Activated T-helper 1 cell treated with anti-CD3 and anti-CD28 coated beads, Interleukin-12 subunit alpha, Interleukin-12 subunit beta, Interleukin-2, Interleukin-4 antibody, amounts not matched to agents 30 ng/mL and 10 ng/mL and 1 ng/mL, durations not matched to agents 14 hours and 24 hours and 36 hours (primary cell): ENCODE data around the gene REEP3. TPM values are rescaled to one million over a fixed set of nuclear protein-coding genes. Genes with fewer than 3 reads are reported as not detected.
A peak's percentile ranks its signal among the peaks of the same experiment; 100 is the strongest.
"Not testable (repeated sequence)": the region's sequence is repeated elsewhere in the genome, so short reads cannot be mapped to it uniquely, and the experiment has no call there.

Experiments used
- DNase-seq: peaks from one replicate; pipeline ENCODE4 v3.0.0; 2021; ENCODE audit warnings: low spot score
- H3K27ac Mint-ChIP-seq: one replicate; pipeline ENCODE4 v1.8.0; 2021; ENCODE audit warnings: mild to moderate bottlenecking, mixed read lengths
- H3K27me3 Mint-ChIP-seq: one replicate; pipeline ENCODE4 v1.8.0; 2022; ENCODE audit warnings: mild to moderate bottlenecking, moderate library complexity, mixed read lengths; ENCODE audit not compliant: insufficient read depth
- H3K36me3 Mint-ChIP-seq: one replicate; pipeline ENCODE4 v1.8.0; 2021; ENCODE audit warnings: low read depth, mixed read lengths
- H3K4me1 Mint-ChIP-seq: one replicate; pipeline ENCODE4 v1.8.0; 2021; ENCODE audit warnings: low read depth, mixed read lengths
- H3K4me3 Mint-ChIP-seq: one replicate; pipeline ENCODE4 v1.8.0; 2021; ENCODE audit warnings: mild to moderate bottlenecking, moderate library complexity, mixed read lengths
- H3K9me3 Mint-ChIP-seq: one replicate; pipeline ENCODE4 v1.8.0; 2021; ENCODE audit warnings: mixed read lengths
- intact Hi-C: fragments of 100-400 bp; cut with micrococcal nuclease; formaldehyde crosslinking; loops from one replicate; pipeline ENCODE4 v1.15.1; 2024
- total RNA-seq: library from RNA; stranded (reverse); gene quantifications from 2 replicates; pipeline ENCODE4 v1.2.3, GENCODE V29; 2022

The REEP3 gene
- total RNA-seq, 1 donor from 2014 or later, result 28.2 TPM

DNA sequence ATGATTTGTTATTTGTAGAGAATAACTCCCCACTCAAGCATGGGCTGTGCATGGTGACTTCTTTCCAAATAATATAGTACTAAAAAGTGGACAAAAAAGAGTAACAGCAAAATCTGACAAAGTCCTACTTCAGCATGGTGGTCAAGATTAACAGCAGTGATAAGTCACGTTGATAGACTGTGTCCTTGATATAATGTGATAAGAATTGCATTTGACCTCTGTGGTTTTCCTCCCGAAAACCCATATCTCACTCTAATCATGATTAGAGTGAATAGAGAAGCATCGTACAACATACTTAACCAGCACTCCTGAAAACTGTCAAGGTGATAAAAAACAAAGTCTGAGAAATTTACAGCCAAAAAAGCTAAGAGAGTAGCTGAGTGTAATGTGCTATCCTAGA lies 42.4 kb downstream of the REEP3 start:
- H3K9me3 Mint-ChIP-seq, result no peaks in the 10 kb centered on the region
- no peak overlapping the region for H3K4me3 Mint-ChIP-seq
- DNase-seq, result no peak
- peaks cover 5% of the 10 kb centered on the region for H3K36me3 Mint-ChIP-seq
- H3K4me1 Mint-ChIP-seq, result peaks cover 6% of the 10 kb centered on the region
- H3K27ac Mint-ChIP-seq, result no peak overlapping the region
- H3K27me3 Mint-ChIP-seq, result no peaks in the 10 kb centered on the region
- intact Hi-C loops, result no loop called here

DNA sequence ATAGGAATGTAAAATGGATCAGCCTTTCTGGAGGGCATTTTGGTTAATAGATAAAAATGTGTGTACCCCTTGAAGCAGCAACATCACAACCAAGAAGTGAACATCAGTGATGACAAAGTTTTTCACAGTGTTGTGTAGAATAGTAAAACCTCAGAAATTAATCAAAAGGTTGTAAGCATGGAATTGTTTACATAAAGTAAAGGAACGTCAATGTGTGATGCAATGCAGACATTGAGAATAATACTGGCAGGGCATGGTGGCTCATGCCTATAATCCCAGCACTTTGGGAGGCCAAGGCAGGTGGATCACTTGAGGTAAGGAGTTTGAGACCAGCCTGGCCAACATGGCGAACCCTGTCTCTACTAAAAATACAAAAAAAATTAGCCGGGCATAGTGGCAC lies 43.5 kb downstream of the REEP3 start:
- intact Hi-C loops, H3K4me3 Mint-ChIP-seq, H3K9me3 Mint-ChIP-seq, DNase-seq, H3K4me1 Mint-ChIP-seq, H3K36me3 Mint-ChIP-seq, H3K27me3 Mint-ChIP-seq, H3K27ac Mint-ChIP-seq: not testable (repeated sequence)

DNA sequence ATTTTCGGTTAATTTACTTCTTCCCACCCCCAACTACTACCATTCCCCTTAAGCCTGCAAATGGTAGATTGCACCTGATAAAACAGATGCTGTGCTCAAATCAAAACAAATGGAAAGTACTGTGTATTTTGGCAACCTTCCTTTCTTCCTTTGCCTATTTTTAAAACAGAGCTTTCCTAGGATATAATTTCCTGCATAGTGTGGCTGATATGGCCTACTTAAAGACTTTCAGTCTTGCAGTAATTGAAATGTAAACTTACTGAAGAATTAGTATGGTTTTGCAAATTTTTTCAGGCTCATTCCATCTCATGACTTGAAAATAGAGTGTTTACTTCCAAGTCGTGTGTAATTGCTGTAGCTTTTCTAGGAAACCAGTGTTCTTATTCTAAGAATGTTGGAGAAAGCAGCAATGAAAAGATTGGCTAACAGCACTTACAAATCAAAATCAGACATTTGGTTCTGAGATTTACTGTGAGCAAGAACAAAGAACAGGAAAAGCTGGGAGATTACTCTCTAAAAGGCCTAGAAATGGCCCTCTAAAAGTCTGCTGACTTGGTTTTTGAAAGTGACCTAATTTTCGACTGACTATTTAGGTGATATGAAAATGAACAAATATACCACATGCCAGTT lies 52.0 kb downstream of the REEP3 start:
- H3K36me3 Mint-ChIP-seq, result peaks cover 15% of the 10 kb centered on the region
- no peak for DNase-seq
- intact Hi-C loops, result loop anchor here (1.0 to 5.0 kb wide), 3 partner anchors 51 to 401 kb away; partner anchors contain the start of gene REEP3
- H3K27ac Mint-ChIP-seq, result peak overlapping the region; percentile 72
- H3K4me3 Mint-ChIP-seq, result peak overlapping the region; percentile 15
- H3K4me1 Mint-ChIP-seq, result peaks cover 20% of the 10 kb centered on the region
- H3K9me3 Mint-ChIP-seq, result no peaks in the 10 kb centered on the region
- no peaks in the 10 kb centered on the region for H3K27me3 Mint-ChIP-seq

DNA sequence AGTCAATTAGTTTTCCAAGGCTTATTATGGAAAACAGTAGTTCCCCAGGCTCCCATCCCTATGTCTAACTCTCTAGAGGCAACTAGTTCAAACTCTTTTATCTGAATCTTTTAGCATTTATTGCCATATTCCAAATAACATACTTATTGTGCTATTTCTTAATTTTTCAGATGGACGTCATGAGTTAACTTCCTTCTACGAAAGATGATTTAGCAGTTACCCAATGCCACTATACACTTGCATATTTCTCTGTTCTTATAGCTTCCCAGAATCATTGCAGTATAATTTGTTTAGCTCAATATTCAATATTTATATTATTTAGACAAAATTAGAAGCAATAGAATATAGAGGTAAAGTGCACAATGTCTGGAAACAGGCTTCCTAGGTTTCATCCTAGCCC lies 52.8 kb downstream of the REEP3 start:
- Mint-ChIP-seq H3K4me1 (peaks cover 20% of the 10 kb centered on the region), H3K9me3 (no peaks in the 10 kb centered on the region), H3K27ac (no peak overlapping the region), H3K36me3 (peaks cover 15% of the 10 kb centered on the region), H3K4me3 (no peak overlapping the region), H3K27me3 (no peaks in the 10 kb centered on the region)
- no peak for DNase-seq
- intact Hi-C loops, result loop anchor here (5.0 kb wide), 2 partner anchors 52 to 402 kb away; partner anchors contain the start of gene REEP3

DNA sequence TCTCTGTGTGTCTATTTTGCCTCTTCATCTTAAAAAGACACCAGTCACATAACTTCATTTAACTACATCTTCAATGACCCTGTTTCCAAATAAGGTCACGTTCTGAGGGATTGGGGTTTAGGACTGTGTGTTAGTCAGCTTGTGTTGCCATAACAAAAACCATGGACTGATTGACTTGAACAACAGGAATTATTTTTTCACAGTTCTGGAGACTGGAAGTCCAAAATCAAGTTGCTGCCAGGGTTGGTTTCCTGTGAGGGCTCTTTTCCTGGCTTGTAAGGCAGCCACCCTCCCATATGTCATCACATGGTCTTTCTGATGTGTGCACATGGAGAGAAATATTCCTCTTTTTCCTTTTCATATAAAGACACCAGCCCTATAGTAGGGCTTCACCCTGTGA lies 55.3 kb downstream of the REEP3 start:
- intact Hi-C loops, result no loop called here

DNA sequence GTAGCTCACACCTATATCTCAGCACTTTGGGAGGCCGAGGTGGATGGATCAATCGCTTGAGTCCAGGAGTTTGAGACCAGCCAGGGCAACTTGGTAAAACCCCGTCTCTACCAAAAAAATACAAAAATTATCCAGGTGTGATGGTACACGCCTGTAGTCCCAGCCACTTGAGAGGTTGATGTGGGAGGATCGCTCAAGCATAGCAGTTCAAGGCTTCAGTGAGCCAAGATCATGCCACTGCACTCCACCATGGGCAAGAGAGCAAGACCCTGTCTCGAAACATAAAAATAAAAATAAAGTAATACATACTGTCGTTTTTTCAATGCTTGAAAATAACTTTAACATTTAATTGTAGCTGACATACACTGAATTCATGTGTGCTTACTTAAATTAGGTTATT lies 57.3 kb downstream of the REEP3 start:
- no peak overlapping the region for H3K4me3 Mint-ChIP-seq
- no peaks in the 10 kb centered on the region for H3K27me3 Mint-ChIP-seq
- no peak for DNase-seq
- peaks cover 15% of the 10 kb centered on the region for H3K36me3 Mint-ChIP-seq
- no peak overlapping the region for H3K27ac Mint-ChIP-seq
- intact Hi-C loops, result no loop called here
- no peaks in the 10 kb centered on the region for H3K9me3 Mint-ChIP-seq
- peaks cover 17% of the 10 kb centered on the region for H3K4me1 Mint-ChIP-seq

More for the DNA sequence above, 55.3 kb downstream of the REEP3 start:
- no peak for DNase-seq
- Mint-ChIP-seq H3K36me3 (peaks cover 15% of the 10 kb centered on the region), H3K27me3 (no peaks in the 10 kb centered on the region), H3K27ac (no peak overlapping the region), H3K9me3 (no peaks in the 10 kb centered on the region), H3K4me1 (peaks cover 20% of the 10 kb centered on the region), H3K4me3 (no peak overlapping the region)

DNA sequence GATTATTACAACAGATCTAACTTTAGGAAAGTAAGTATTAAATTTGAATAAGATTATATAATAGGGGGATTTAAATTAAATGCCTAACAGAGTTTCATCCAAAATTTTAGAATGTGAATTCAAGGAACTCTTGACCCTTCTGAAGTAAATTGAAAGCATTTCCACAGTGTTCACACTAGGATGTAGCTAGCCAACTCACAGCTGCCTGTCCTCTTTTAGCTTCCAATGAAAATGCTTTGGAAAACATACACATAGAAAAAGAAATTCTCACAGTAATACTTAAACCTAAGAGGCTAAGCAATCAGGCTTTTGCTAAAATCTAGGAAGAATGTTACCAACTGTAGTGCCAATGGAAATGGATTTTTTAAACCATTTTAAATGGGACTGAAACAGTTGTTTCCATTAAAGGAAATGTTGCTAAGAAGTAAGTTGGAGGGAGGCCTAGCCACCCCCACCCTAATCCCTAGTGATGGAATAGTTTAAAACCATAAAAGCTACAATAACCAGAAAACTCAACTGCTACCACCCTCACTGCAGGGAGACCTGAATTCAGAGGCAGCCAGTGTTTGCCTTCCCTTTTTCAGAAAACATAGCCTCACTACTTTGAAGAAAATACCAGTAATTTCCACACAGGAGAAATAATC lies 58.3 kb downstream of the REEP3 start:
- H3K36me3 Mint-ChIP-seq, result peaks cover 15% of the 10 kb centered on the region
- intact Hi-C loops, result no loop called here
- no peak for DNase-seq
- no peaks in the 10 kb centered on the region for H3K27me3 Mint-ChIP-seq
- peaks cover 16% of the 10 kb centered on the region for H3K4me1 Mint-ChIP-seq
- H3K27ac Mint-ChIP-seq, result no peak overlapping the region
- no peaks in the 10 kb centered on the region for H3K9me3 Mint-ChIP-seq
- no peak overlapping the region for H3K4me3 Mint-ChIP-seq

DNA sequence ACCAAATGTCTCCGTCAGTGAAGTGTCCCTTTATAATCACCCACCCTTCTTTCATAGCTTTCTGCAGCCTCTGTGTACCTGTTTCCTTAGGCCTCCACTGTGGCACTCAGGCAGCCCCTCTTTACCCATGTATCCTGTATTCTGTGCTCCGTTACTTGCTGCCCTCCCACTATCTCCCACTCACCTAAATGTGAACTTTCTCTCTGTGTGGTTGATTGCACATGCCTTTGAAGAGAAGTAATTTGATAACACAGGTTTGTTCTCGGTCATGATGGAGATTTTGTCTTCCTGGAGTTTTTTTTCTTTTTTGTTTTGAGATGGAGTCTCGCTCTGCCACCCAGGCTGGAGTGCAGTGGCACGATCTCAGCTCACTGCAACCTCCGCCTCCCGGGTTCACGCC lies 61.5 kb downstream of the REEP3 start:
- Mint-ChIP-seq H3K36me3 (no peaks in the 10 kb centered on the region), H3K4me3 (no peak overlapping the region), H3K27ac (no peak overlapping the region), H3K27me3 (no peaks in the 10 kb centered on the region), H3K4me1 (peaks cover 5% of the 10 kb centered on the region), H3K9me3 (no peaks in the 10 kb centered on the region)
- no peak for DNase-seq
- intact Hi-C loops, result no loop called here

DNA sequence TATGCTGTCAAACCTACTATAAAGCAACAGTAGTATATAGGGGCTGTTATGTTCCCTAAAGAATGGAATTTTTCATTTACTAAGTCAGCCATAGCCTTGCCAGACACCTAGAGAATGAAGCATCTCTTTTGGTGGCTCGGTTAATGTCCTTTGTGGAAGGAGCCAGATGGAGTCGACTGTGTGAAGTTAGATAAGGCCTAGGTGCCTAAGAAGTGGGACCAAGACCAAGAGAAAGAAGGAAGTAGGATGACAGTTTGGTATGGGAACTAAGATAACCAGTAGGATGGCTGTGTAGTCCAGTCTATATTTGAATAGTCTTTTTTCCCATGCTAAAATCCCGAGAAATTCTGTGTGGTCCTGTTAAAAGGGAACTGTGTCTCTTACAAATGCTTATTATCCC lies 62.2 kb downstream of the REEP3 start:
- intact Hi-C loops, result no loop called here
- Mint-ChIP-seq H3K27ac (no peak overlapping the region), H3K4me3 (no peak overlapping the region), H3K36me3 (no peaks in the 10 kb centered on the region), H3K27me3 (no peaks in the 10 kb centered on the region), H3K4me1 (peaks cover 5% of the 10 kb centered on the region), H3K9me3 (no peaks in the 10 kb centered on the region)
- no peak for DNase-seq

DNA sequence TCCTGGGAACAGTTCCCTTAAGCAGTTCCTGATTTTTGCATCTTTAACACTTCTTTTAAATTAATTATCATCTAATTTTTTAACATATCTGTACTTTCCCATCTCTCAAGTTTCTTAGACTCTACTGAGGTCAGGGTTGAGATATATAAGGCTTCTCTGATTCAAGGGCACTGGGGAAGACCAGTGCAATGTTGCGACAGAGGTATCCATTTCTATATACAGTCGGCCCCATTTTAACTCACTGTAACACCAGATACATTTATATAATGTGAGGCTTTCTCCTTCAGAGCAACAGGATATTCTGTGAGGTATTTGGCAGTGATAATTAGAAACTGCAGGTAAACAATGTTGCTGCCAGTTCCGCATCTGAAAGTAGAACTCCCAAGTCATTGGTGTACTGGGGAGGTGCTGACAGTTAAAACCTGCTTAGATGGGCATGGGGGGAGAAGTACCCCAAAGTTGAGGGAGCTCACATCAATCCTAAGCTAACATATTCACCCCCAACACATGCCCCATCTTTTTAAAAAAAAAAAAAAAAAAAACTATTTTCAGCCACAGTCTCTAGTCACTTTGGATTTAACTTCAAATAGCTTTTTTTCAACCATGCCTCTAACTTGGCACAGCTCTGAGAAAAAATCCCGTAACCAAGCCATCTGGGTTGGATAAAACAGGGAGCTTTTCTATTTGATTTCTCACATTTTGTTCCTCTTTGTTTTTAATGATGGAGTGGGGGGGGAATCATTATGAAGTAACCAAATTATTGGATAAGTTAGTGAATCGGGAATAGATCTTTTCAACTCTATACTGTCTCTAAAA lies 62.9 kb downstream of the REEP3 start:
- Mint-ChIP-seq H3K27ac (no peak overlapping the region), H3K27me3 (no peaks in the 10 kb centered on the region), H3K9me3 (no peaks in the 10 kb centered on the region), H3K36me3 (no peaks in the 10 kb centered on the region), H3K4me1 (peaks cover 5% of the 10 kb centered on the region), H3K4me3 (no peak overlapping the region)
- no peak for DNase-seq
- intact Hi-C loops, result no loop called here

DNA sequence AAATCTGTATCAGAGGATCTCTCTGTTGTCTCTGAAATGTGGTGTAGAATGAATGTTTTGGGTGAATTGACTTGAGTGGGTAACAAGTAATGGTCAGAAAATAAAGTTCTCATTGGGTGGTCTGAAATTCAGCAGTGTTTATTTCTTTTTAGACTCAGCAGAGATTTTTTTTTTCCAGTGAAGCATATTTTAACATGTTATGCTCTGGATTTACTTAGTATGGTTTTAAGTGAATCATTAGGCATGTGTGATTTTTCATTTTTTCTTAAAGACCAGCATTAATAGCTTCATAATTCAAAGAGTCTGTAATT lies 63.5 kb downstream of the REEP3 start:
- no peaks in the 10 kb centered on the region for H3K27me3 Mint-ChIP-seq
- intact Hi-C loops, result no loop called here
- peaks cover 5% of the 10 kb centered on the region for H3K4me1 Mint-ChIP-seq
- H3K9me3 Mint-ChIP-seq, result no peaks in the 10 kb centered on the region
- no peak overlapping the region for H3K27ac Mint-ChIP-seq
- DNase-seq, result no peak
- no peaks in the 10 kb centered on the region for H3K36me3 Mint-ChIP-seq
- H3K4me3 Mint-ChIP-seq, result no peak overlapping the region

DNA sequence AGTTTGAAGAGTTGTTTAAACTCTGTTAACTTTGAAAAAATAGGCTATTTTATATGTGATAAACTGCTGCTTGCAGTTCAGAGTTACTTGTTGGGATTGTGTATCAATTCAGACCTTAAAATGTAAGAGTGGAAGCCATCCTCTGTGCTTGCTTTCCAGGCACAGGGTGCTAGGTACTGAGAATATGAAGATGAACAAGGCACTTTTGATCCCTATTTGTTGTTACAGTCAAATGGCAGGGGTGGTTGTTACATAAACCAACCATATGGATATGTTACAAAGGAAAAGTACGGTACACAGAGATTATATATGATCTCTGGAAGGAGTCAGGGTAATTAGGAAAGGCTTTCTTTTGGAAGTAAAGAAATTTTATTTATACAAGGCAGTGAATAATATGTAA lies 63.8 kb downstream of the REEP3 start:
- H3K9me3 Mint-ChIP-seq, result no peaks in the 10 kb centered on the region
- H3K27me3 Mint-ChIP-seq, result no peaks in the 10 kb centered on the region
- intact Hi-C loops, result no loop called here
- H3K4me3 Mint-ChIP-seq, result no peak overlapping the region
- H3K4me1 Mint-ChIP-seq, result peaks cover 5% of the 10 kb centered on the region
- no peak overlapping the region for H3K27ac Mint-ChIP-seq
- no peaks in the 10 kb centered on the region for H3K36me3 Mint-ChIP-seq
- DNase-seq, result no peak

DNA sequence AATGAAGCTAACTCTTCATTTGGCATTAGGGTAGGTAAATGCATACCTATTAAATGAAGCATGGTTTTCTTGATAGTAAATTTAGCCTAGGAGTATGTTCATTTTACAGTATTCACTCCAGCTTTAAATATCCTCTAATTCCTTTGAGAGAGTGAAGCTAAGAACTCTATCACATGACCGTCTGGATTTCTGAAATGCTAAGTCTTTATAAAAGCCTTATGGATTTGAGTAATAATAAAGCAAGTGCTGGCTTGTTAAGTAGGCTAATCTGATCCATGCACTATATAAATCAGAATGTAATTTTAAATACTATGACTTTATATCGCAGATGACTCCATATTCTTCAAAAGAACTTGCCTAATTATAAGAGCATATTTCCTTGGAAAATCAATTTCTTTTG lies 64.8 kb downstream of the REEP3 start:
- Mint-ChIP-seq H3K36me3 (peaks cover 2% of the 10 kb centered on the region), H3K9me3 (no peaks in the 10 kb centered on the region), H3K27me3 (no peaks in the 10 kb centered on the region), H3K27ac (no peak overlapping the region), H3K4me1 (peaks cover 5% of the 10 kb centered on the region), H3K4me3 (no peak overlapping the region)
- no peak for DNase-seq
- intact Hi-C loops, result no loop called here
